Measurements from ENCODE around the gene USH2A.

The USH2A gene

DNA sequence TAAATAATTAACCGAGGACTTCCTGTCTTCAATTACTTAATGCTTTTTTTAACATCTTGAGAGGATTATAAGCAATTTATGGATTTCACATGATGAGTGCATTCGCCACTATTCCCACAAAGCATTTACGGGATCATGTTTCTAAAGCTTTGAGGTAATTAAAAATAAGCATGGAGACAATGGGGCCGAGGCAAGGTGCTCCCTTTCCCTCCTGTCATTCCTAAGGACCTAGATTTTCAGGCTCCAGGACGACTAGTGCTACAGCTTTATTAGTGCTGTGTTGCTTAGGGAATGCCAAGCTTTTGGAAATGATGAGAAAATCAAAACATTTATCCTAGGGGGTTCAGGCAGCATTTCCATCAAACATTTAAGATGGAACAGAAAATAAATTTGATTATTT lies 646.9 kb downstream of the USH2A start:
- TF ChIP-seq, protein P1, sequence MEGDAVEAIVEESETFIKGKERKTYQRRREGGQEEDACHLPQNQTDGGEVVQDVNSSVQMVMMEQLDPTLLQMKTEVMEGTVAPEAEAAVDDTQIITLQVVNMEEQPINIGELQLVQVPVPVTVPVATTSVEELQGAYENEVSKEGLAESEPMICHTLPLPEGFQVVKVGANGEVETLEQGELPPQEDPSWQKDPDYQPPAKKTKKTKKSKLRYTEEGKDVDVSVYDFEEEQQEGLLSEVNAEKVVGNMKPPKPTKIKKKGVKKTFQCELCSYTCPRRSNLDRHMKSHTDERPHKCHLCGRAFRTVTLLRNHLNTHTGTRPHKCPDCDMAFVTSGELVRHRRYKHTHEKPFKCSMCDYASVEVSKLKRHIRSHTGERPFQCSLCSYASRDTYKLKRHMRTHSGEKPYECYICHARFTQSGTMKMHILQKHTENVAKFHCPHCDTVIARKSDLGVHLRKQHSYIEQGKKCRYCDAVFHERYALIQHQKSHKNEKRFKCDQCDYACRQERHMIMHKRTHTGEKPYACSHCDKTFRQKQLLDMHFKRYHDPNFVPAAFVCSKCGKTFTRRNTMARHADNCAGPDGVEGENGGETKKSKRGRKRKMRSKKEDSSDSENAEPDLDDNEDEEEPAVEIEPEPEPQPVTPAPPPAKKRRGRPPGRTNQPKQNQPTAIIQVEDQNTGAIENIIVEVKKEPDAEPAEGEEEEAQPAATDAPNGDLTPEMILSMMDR (IDR thresholded peaks at IDR 0.05; ENCODE audit: control insufficient read depth, insufficient read depth, low read depth, low read length, missing control alignments), result no peak
- H3K4me3 ChIP-seq (ENCODE audit: control insufficient read depth, low read depth, low read length), result no peak overlapping the region
- no peak for DNase-seq (ENCODE audit: low read depth)

DNA sequence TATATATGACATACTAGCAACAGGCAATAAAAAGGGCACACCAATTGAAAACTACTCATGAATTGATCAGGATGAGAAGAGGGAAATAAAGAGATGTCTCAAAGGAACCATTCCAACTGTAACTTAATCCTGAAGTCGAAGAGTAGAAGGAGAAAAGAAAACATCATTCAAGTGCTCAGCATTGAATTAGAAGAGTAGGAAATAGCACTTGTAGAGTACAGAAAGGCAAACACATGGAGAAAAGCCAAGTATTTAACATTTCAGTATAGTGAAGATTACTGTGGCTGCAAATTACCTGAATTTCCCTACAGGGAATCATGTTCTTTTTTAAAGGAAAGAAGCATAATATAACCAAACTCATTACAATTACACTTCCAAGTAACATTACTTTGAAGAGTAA lies 651.1 kb downstream of the USH2A start:
- no peak for DNase-seq (ENCODE audit: low read depth)
- H3K4me3 ChIP-seq (ENCODE audit: control insufficient read depth, low read depth, low read length), result no peak overlapping the region
- TF ChIP-seq, protein P1 (IDR thresholded peaks at IDR 0.05; ENCODE audit: control insufficient read depth, insufficient read depth, low read depth, low read length, missing control alignments), result no peak

DNA sequence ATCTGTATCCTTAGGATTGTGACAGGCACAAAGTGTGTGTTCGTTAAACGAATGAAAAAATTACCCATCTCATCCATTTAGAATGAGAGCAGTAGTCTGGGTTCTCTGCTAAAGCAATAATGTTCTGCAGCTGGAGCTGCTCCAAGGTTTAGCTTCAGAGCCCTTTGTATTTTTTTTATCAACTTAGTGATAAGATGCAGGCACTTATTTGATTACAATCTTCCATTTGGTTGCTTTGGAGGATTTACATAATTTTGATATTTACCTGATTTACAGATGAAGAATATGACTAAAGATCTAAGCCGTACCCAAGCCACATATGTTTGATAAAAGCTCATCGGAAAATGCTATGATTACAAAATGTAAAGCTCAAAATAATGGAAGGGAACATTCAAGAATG lies 654.9 kb downstream of the USH2A start:
- no peak overlapping the region for H3K4me3 ChIP-seq (ENCODE audit: control insufficient read depth, low read depth, low read length)
- TF ChIP-seq, protein P1 (IDR thresholded peaks at IDR 0.05; ENCODE audit: control insufficient read depth, insufficient read depth, low read depth, low read length, missing control alignments), result no peak
- no peak for DNase-seq (ENCODE audit: low read depth)

DNA sequence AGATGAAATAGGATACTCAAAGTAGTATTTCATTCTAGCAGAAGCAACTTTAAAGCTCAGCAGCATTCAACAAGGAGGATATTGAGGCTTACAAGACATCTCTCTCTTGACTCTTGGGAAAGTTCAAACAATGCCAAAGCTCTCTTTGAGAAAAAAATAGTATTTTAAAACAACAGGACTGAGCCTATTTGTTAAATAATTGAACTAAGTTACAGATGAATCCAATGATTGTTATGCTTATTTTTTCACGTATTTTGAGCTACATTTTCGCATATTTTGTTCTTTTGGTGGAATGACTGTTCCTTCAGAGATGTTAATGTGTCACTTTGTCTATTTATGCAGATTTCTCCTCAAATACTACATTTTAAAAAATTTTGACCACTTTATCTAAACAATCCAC lies 655.5 kb downstream of the USH2A start:
- TF ChIP-seq, protein P1 (IDR thresholded peaks at IDR 0.05; ENCODE audit: control insufficient read depth, insufficient read depth, low read depth, low read length, missing control alignments), result no peak
- DNase-seq (ENCODE audit: low read depth), result no peak
- H3K4me3 ChIP-seq (ENCODE audit: control insufficient read depth, low read depth, low read length), result no peak overlapping the region

DNA sequence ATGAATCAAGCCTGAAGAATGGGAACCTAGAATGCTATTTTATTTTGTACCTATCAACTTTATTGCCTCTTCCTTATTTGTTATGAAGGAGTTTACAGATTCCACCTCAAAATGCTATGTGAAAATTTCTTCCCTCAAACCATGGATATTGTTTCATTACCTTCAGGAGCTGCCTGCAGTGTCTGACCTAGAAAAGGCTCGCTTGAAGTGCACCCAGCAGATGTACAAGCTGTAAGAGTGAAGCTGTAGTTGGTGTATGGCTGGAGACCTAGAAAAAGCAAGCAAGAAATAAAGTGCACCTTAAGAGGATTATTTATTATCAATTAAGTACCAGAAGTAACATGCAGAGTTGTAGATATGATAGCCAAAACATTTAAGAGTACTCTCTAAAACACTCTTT lies 656.7 kb downstream of the USH2A start:
- H3K4me3 ChIP-seq (ENCODE audit: control insufficient read depth, low read depth, low read length), result no peak overlapping the region
- TF ChIP-seq, protein P1 (IDR thresholded peaks at IDR 0.05; ENCODE audit: control insufficient read depth, insufficient read depth, low read depth, low read length, missing control alignments), result no peak
- no peak for DNase-seq (ENCODE audit: low read depth)

DNA sequence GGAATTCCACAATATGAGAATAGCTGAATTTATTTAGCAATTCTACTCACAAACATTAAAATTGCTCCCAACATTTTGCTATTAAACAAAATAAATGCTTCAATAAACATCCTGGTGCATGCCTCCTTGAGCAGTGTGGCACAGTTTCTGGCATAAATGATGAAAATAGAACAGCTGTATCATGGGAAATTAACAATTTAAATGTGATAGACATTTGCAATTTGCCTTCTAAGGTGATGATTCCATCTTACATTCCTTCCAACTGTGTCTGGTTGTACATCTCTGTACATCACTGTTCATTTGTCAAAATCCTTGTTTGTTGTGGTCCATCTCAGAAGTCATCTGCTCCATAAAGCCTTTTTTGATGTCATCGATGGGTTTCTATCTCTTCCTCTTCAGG lies 657.4 kb downstream of the USH2A start:
- DNase-seq (ENCODE audit: low read depth), result no peak
- TF ChIP-seq, protein P1 (IDR thresholded peaks at IDR 0.05; ENCODE audit: control insufficient read depth, insufficient read depth, low read depth, low read length, missing control alignments), result no peak
- H3K4me3 ChIP-seq (ENCODE audit: control insufficient read depth, low read depth, low read length), result no peak overlapping the region

DNA sequence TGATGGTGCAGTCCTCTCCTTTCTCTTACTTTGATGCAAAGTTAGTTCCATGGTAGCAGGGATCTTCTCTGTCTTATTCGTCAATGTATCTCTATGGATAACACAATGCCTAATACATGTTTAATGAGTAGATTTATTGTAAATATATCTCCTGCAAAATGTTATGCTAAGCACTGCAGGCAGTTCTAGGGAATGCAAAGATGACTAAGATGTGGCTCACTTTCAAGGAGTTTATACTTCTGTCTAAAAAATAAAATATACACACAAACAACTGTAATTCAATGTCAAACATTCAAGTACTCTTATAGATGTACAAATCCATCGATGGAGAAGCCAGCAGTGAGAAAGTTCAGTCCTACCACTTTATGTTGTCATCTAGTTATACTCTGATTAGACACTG lies 661.8 kb downstream of the USH2A start:
- TF ChIP-seq, protein P1 (IDR thresholded peaks at IDR 0.05; ENCODE audit: control insufficient read depth, insufficient read depth, low read depth, low read length, missing control alignments), result no peak
- DNase-seq (ENCODE audit: low read depth), result no peak
- no peak overlapping the region for H3K4me3 ChIP-seq (ENCODE audit: control insufficient read depth, low read depth, low read length)

Measured in AG09309 (cell line).